Head of caudate nucleus (tissue), 42 donors: ENCODE results near the gene RPS6KL1.

Source experiments
- DNase-seq, 42 donors: peaks; one replicate each; pipeline versions ENCODE4 v3.0.0 to v3.0.0-alpha.2; 2020 to 2021; ENCODE audit warnings: mixed read lengths in 7 of 42
- intact Hi-C: fragments of 100-400 bp; cut with DNase I; formaldehyde crosslinking; loops from one replicate; pipeline ENCODE4 v1.15.0; 2022

The RPS6KL1 gene

GRCh38 chr14:74952697-74953484 is 29.8 kb upstream of the RPS6KL1 start:
- intact Hi-C loops: no loop called here
- no peak for DNase-seq

- intact Hi-C loops: no loop called here
- no peak for DNase-seq
Observed at GRCh38 chr14:74952180-74952665, 29.2 kb upstream of the RPS6KL1 start.

GRCh38 chr14:74951443-74952179 is 28.6 kb upstream of the RPS6KL1 start:
- no peak for DNase-seq
- intact Hi-C loops: no loop called here

- intact Hi-C loops: no loop called here
Observed at GRCh38 chr14:74950795-74951442, 27.9 kb upstream of the RPS6KL1 start.

GRCh38 chr14:74949859-74950573 is 27.0 kb upstream of the RPS6KL1 start:
- intact Hi-C loops: loop anchor here (5.0 kb wide), 1 partner anchor 132 kb away; no protein-coding TSS in a partner anchor

More at GRCh38 chr14:74950795-74951442, 27.9 kb upstream of the RPS6KL1 start:
- DNase-seq: no peak

GRCh38 chr14:74949191-74949601 is 26.1 kb upstream of the RPS6KL1 start:
- intact Hi-C loops: loop anchor here (5.0 kb wide), 1 partner anchor 133 kb away; no protein-coding TSS in a partner anchor
- DNase-seq: no peak

More at GRCh38 chr14:74949859-74950573, 27.0 kb upstream of the RPS6KL1 start:
- DNase-seq: no peak

GRCh38 chr14:74948228-74949175 is 25.4 kb upstream of the RPS6KL1 start:
- intact Hi-C loops: loop anchor here (5.0 kb wide), 1 partner anchor 134 kb away; no protein-coding TSS in a partner anchor
- DNase-seq: no peak

GRCh38 chr14:74947353-74948227 is 24.5 kb upstream of the RPS6KL1 start:
- no peak for DNase-seq
- intact Hi-C loops: loop anchor here (5.0 kb wide), 1 partner anchor 135 kb away; no protein-coding TSS in a partner anchor

- intact Hi-C loops: loop anchor here (5.0 kb wide), 1 partner anchor 136 kb away; no protein-coding TSS in a partner anchor
- DNase-seq: no peak
Observed at GRCh38 chr14:74946659-74947281, 23.7 kb upstream of the RPS6KL1 start.

GRCh38 chr14:74945852-74946658 is 23.0 kb upstream of the RPS6KL1 start:
- intact Hi-C loops: loop anchor here (5.0 kb wide), 1 partner anchor 136 kb away; no protein-coding TSS in a partner anchor
- DNase-seq: peak; percentile 29 to 94 (median 82)

- intact Hi-C loops: loop anchor here (5.0 kb wide), 1 partner anchor 137 kb away; no protein-coding TSS in a partner anchor
- DNase-seq: peak in 16 of 42 donors; percentile 16 to 77 (median 35)
Observed at GRCh38 chr14:74945261-74945851, 22.3 kb upstream of the RPS6KL1 start.

- DNase-seq: no peak
- intact Hi-C loops: no loop called here
Observed at GRCh38 chr14:74942608-74943007, 19.5 kb upstream of the RPS6KL1 start.

GRCh38 chr14:74942181-74942580 is 19.1 kb upstream of the RPS6KL1 start:
- DNase-seq: no peak
- intact Hi-C loops: no loop called here

GRCh38 chr14:74941676-74942097 is 18.6 kb upstream of the RPS6KL1 start:
- peak; percentile 51 to 91 (median 78) for DNase-seq
- intact Hi-C loops: no loop called here
